HepG2 (cell line): ENCODE results near the gene EIF4G1. TPM values are rescaled to one million over a fixed set of nuclear protein-coding genes. Genes with fewer than 3 reads are reported as not detected.

Source experiments
- AKAP8 ChIP-seq: sonication (generic); formaldehyde crosslinking; IDR thresholded peaks from 2 replicates; pipeline ENCODE4 v1.5.1; 2020; ENCODE audit warnings: mild to moderate bottlenecking, missing genetic modification reagents
- CBFB ChIP-seq: sonication (generic); formaldehyde crosslinking; IDR thresholded peaks from 2 replicates; pipeline ENCODE4 v1.4.0; 2020; ENCODE audit warnings: missing genetic modification reagents
- CC2D1A ChIP-seq: sonication (generic); formaldehyde crosslinking; IDR thresholded peaks from 2 replicates; pipeline ENCODE4 v1.8.1; 2023; ENCODE audit warnings: mild to moderate bottlenecking, missing genetic modification reagents
- EEA1 ChIP-seq: sonication (generic); formaldehyde crosslinking; IDR thresholded peaks from 2 replicates; pipeline ENCODE4 v1.5.1; 2020; ENCODE audit warnings: mild to moderate bottlenecking, missing genetic modification reagents, borderline replicate concordance
- GMEB1 ChIP-seq: sonication (generic); formaldehyde crosslinking; IDR thresholded peaks from 2 replicates; pipeline ENCODE4 v1.5.1; 2020; ENCODE audit warnings: missing genetic modification reagents, mild to moderate bottlenecking, borderline replicate concordance
- HIVEP1 ChIP-seq: sonication (generic); formaldehyde crosslinking; IDR thresholded peaks from 2 replicates; pipeline ENCODE4 v1.4.0; 2020; ENCODE audit warnings: mild to moderate bottlenecking, missing genetic modification reagents
- HOMEZ ChIP-seq: IDR thresholded peaks from 2 replicates; pipeline ENCODE4 v1.6.1; 2016; ENCODE audit warnings: low read depth
- HOXA5 ChIP-seq: sonication (generic); formaldehyde crosslinking; IDR thresholded peaks from 2 replicates; pipeline ENCODE4 v1.4.0; 2020; ENCODE audit warnings: missing genetic modification reagents
- IRF1 ChIP-seq: sonication (generic); formaldehyde crosslinking; IDR thresholded peaks from 2 replicates; pipeline ENCODE4 v1.4.0; 2020; ENCODE audit warnings: low read depth, mild to moderate bottlenecking, missing genetic modification reagents
- MYNN ChIP-seq: sonication (generic); formaldehyde crosslinking; IDR thresholded peaks from 2 replicates; pipeline ENCODE4 v1.4.0; 2020; ENCODE audit warnings: mild to moderate bottlenecking, low read depth, missing genetic modification reagents
- RXRB ChIP-seq: IDR thresholded peaks from 2 replicates; pipeline ENCODE4 v1.6.1; 2016; ENCODE audit warnings: borderline replicate concordance, missing genetic modification reagents, missing compliant biosample characterization
- TMF1 ChIP-seq: sonication (generic); formaldehyde crosslinking; IDR thresholded peaks from 2 replicates; pipeline ENCODE4 v1.8.1; 2022; ENCODE audit warnings: low read depth, missing genetic modification reagents
- ZNF230 ChIP-seq: sonication (generic); formaldehyde crosslinking; IDR thresholded peaks from 2 replicates; pipeline ENCODE4 v1.4.0; 2020; ENCODE audit warnings: mild to moderate bottlenecking, missing genetic modification reagents
- ZNF263 ChIP-seq: sonication (generic); formaldehyde crosslinking; IDR thresholded peaks from 2 replicates; pipeline ENCODE4 v1.4.0; 2020; ENCODE audit warnings: missing genetic modification reagents
- polyA plus RNA-seq, 8 experiments: library from polyadenylated mRNA; depleted of rRNA in 3 of 8; stranded (reverse) in 7 of 8; unstranded in 1 of 8; fragments of >200 nt; fragmentation: Illumina TruSeq in 4 of 8; extraction: Trizol in 4 of 8; gene quantifications; 2 replicates each; pipeline versions ENCODE4 v1.2.1 to v1.2.3, GENCODE V29; 2011 to 2016; ENCODE audit warnings: low read depth in 4 of 8, missing spikeins in 1 of 8, mixed read lengths in 1 of 8; ENCODE audit not compliant: insufficient read depth in 1 of 8
- total RNA-seq, 5 experiments: library from RNA; depleted of rRNA; stranded (reverse); fragments of >200 nt; fragmentation: Illumina TruSeq; extraction: Trizol; gene quantifications; 2 replicates each; pipeline ENCODE4 v1.2.3, GENCODE V29; 2016; ENCODE audit warnings: low read depth in 1 of 5
- TF ChIP-seq, protein P1 (sequence below): sonication (generic); formaldehyde crosslinking; IDR thresholded peaks from 2 replicates; pipeline ENCODE4 v1.9.0; 2021; ENCODE audit warnings: missing genetic modification reagents, mild to moderate bottlenecking, borderline replicate concordance
- TF ChIP-seq, protein P2 (sequence below): IDR thresholded peaks from 2 replicates; pipeline ENCODE4 v1.6.1; 2016; ENCODE audit warnings: missing biosample characterization, missing genetic modification reagents, low read depth
- TF ChIP-seq, protein P3 (sequence below): sonication (generic); formaldehyde crosslinking; IDR thresholded peaks from 2 replicates; pipeline ENCODE4 v1.8.0; 2022; ENCODE audit warnings: missing genetic modification reagents, mild to moderate bottlenecking, moderate library complexity, borderline replicate concordance
- TF ChIP-seq, protein P4 (sequence below): sonication (generic); formaldehyde crosslinking; IDR thresholded peaks from 2 replicates; pipeline ENCODE4 v1.4.0; 2020; ENCODE audit warnings: mild to moderate bottlenecking, missing genetic modification reagents

The EIF4G1 gene
- total and polyA plus RNA-seq, 2 of the 13 experiments (the other 11 are each of a cell fraction or from before 2014, with no cell fraction given): 208 to 213 TPM

DNA sequence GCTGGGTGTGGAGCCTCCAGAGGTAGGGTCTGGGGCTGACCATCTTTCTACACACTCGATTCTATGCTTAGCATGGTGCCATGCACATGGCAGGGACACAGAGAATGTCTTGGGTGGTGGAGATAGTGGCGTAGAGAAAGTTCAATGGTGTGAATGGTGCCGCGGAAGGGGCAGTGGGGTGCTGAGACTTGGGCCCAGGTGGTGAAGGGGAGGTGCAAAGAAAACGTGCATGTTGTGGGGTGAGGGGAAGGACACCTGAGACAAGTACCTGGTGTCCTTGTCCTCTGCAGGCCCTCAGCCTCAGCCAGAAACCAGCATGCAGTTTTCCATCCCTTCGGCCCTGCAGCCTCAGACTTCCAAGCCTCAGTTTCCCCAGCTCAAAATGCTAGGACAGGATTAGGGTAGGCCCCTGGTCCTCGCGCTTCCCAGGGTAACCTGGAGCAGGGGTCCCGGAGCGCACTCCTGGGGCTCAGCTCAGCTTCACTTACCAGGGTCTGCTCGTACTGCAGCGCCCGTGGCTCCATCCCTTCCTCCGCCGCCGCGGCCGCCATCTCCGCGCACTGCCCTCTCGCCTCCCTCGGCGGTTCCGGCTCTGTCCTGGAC is 46.6 kb downstream of the EIF4G1 start (continued):
- TF ChIP-seq ZNF263 (CRISPR knock-in tag) (0 out of 2 replicates have a peak, but pooled peaks have one; percentile 30), GMEB1 (CRISPR knock-in tag) (no peak; the same call in 1 of the 2 replicates), HIVEP1 (CRISPR knock-in tag) (no peak), MYNN (CRISPR knock-in tag) (no peak), TMF1 (CRISPR knock-in tag) (no peak), HOXA5 (CRISPR knock-in tag) (no peak), CBFB (CRISPR knock-in tag) (no peak), HOMEZ (CRISPR knock-in tag) (no peak), ZNF230 (CRISPR knock-in tag) (no peak), RXRB (no peak), EEA1 (no peak), IRF1 (CRISPR knock-in tag) (no peak), CC2D1A (CRISPR knock-in tag) (no peak), AKAP8 (CRISPR knock-in tag) (peak; percentile 26; the same call in 1 of the 2 replicates)
- TF ChIP-seq, protein P1, sequence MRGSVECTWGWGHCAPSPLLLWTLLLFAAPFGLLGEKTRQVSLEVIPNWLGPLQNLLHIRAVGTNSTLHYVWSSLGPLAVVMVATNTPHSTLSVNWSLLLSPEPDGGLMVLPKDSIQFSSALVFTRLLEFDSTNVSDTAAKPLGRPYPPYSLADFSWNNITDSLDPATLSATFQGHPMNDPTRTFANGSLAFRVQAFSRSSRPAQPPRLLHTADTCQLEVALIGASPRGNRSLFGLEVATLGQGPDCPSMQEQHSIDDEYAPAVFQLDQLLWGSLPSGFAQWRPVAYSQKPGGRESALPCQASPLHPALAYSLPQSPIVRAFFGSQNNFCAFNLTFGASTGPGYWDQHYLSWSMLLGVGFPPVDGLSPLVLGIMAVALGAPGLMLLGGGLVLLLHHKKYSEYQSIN (CRISPR knock-in tag): no peak
- TF ChIP-seq, protein P2, sequence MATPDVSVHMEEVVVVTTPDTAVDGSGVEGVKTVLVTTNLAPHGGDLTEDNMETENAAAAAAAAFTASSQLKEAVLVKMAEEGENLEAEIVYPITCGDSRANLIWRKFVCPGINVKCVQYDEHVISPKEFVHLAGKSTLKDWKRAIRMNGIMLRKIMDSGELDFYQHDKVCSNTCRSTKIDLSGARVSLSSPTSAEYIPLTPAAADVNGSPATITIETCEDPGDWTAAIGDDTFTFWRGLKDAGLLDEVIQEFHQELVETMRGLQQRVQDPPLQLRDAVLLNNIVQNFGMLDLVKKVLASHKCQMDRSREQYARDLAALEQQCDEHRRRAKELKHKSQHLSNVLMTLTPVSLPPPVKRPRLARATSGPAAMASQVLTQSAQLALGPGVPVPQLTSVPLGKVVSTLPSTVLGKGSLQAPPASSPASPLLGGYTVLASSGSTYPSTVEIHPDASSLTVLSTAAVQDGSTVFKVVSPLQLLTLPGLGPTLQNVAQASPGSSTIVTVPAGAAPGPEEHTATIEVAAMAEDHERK: no peak
- TF ChIP-seq, protein P3, sequence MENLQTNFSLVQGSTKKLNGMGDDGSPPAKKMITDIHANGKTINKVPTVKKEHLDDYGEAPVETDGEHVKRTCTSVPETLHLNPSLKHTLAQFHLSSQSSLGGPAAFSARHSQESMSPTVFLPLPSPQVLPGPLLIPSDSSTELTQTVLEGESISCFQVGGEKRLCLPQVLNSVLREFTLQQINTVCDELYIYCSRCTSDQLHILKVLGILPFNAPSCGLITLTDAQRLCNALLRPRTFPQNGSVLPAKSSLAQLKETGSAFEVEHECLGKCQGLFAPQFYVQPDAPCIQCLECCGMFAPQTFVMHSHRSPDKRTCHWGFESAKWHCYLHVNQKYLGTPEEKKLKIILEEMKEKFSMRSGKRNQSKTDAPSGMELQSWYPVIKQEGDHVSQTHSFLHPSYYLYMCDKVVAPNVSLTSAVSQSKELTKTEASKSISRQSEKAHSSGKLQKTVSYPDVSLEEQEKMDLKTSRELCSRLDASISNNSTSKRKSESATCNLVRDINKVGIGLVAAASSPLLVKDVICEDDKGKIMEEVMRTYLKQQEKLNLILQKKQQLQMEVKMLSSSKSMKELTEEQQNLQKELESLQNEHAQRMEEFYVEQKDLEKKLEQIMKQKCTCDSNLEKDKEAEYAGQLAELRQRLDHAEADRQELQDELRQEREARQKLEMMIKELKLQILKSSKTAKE: no peak; the same call in 1 of the 2 replicates
- TF ChIP-seq, protein P4, sequence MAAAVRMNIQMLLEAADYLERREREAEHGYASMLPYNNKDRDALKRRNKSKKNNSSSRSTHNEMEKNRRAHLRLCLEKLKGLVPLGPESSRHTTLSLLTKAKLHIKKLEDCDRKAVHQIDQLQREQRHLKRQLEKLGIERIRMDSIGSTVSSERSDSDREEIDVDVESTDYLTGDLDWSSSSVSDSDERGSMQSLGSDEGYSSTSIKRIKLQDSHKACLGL (CRISPR knock-in tag): no peak
